WI38 (cell line): ENCODE results near the gene HSPA4.
"Not testable (repeated sequence)": the region's sequence is repeated elsewhere in the genome, so short reads cannot be mapped to it uniquely, and the experiment has no call there.

Experiments
- H3K4me3 ChIP-seq: 2 replicates; pipeline ENCODE4 v1.5.1; 2011; ENCODE audit warnings: low read depth, mild to moderate bottlenecking, control low read depth, low read length
- TF ChIP-seq, protein P1 (sequence below): IDR thresholded peaks from 2 replicates; pipeline ENCODE4 v1.5.1; 2012; ENCODE audit warnings: low read depth, mild to moderate bottlenecking, control low read depth, low read length

The HSPA4 gene

DNA sequence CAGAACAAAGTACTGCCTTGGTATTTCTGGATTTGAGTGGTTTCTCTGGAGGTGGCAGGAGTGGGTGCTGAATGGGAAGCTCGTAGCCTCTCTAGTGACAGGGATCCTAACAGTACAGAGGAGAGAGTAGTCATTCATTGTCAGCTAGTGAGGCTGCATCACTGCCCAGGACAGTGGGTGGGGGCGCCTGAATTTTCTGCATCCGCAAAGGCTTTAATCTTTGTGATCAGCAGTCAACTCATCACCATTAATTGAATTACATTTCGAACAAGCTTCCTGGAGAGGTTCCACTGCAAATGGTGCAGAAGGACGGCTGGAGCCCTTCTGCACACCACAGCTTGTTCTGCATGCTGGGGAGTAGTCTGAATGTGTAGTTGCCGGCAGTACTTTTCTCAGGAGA is 77.5 kb downstream of the HSPA4 start:
- TF ChIP-seq, protein P1, sequence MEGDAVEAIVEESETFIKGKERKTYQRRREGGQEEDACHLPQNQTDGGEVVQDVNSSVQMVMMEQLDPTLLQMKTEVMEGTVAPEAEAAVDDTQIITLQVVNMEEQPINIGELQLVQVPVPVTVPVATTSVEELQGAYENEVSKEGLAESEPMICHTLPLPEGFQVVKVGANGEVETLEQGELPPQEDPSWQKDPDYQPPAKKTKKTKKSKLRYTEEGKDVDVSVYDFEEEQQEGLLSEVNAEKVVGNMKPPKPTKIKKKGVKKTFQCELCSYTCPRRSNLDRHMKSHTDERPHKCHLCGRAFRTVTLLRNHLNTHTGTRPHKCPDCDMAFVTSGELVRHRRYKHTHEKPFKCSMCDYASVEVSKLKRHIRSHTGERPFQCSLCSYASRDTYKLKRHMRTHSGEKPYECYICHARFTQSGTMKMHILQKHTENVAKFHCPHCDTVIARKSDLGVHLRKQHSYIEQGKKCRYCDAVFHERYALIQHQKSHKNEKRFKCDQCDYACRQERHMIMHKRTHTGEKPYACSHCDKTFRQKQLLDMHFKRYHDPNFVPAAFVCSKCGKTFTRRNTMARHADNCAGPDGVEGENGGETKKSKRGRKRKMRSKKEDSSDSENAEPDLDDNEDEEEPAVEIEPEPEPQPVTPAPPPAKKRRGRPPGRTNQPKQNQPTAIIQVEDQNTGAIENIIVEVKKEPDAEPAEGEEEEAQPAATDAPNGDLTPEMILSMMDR, result no peak
- H3K4me3 ChIP-seq, result no peak overlapping the region

DNA sequence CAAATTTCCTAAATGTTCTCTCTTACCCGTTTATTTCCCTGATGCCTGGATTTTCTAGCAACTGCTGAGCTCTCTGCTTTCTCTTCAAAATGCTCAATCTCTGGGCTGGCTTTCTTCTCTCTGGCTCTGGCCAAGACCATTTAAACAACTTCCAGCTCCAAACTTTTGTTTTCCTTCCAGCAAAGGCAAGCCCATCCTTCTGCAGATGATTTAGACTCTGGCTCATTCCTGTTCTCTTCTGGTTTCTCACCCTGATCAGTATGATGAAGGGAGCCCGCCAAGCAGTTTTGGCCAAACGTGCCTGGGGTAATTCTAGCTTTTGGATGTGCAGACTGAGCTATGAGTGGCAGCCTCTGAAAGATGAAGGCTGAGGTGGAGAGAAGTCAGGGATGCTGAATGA is 78.1 kb downstream of the HSPA4 start:
- TF ChIP-seq, protein P1, result no peak
- H3K4me3 ChIP-seq, result no peak overlapping the region

DNA sequence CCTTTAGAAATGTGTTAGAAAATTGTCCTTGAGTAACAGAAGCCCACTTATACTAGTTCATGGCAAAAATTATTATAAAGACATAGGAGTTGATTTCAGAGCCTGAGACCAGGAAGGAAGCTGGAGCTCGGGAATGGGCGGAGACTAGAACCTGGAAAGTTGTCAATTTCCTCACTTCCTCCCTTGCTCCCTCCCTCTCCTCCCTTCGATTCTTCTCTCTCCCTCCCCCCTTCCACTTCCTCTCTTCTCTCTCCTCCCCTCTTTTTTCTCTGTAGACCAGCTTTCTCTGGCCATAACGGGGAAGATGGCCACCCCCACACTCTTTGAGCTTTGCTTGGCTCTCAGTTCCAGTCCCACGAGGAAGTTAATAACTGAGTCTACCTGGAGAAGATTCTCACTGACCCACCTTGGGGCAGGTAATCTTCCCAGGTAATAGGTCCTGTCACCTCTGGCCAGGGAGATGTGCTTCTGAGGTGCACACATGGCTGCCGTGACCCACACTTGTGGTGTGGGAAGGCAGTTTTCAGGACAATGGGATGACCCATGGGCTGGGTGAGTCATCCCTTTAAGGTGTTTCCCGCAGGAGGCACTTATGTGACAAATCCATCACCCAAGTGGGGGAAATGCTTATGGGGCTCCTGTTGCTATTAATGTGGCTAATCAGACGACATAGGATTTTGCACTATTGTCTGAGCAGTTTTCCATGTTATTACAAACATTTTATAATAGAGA is 78.7 kb downstream of the HSPA4 start:
- no peak overlapping the region for H3K4me3 ChIP-seq
- TF ChIP-seq, protein P1, result no peak

DNA sequence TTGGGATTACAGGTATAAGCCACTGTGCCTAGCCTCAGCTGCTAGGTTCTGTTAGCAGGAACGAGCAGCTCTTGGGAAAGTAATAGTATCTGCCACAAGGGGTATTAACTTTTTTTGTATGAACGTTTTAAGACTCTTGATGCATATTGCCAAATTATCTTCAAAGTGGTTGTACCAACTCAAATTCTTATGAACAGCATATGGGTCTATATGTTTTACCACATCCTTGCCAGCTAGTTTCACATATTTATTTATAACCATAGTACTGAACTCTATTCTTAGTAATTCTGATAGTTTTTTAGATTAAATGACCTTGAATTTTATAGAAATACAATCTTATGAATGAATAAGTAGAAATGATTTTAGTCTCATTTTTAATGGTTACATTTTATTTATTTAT is 80.9 kb downstream of the HSPA4 start:
- TF ChIP-seq, protein P1, result no peak
- H3K4me3 ChIP-seq, result no peak overlapping the region

DNA sequence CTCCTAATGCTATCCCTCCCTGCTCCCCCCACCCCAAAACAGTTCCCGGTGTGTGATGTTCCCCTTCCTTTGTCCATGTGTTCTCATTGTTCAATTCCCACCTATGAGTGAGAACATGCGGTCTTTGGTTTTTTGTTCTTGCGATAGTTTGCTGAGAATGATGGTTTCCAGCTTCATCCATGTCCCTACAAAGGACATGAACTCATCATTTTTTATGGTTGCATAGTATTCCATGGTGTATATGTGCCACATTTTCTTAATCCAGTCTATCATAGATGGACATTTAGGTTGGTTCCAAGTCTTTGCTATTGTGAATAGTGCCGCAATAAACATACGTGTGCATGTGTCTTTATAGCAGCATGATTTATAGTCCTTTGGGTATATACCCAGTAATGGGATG is 81.4 kb downstream of the HSPA4 start:
- H3K4me3 ChIP-seq, result not testable (repeated sequence)

DNA sequence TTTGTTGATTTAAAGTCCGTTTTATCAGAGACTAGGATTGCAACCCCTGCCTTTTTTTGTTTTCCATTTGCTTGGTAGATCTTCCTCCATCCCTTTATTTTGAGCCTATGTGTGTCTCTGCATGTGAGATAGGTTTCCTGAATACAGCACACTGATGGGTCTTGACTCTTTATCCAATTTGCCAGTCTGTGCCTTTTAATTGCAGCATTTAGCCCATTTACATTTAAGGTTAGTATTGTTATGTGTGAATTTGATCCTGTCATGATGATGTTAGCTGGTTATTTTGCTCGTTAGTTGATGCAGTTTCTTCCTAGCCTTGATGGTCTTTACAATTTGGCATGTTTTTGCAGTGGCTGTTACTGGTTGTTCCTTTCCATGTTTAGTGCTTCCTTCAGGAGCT is 85.1 kb downstream of the HSPA4 start:
- H3K4me3 ChIP-seq, result not testable (repeated sequence)

DNA sequence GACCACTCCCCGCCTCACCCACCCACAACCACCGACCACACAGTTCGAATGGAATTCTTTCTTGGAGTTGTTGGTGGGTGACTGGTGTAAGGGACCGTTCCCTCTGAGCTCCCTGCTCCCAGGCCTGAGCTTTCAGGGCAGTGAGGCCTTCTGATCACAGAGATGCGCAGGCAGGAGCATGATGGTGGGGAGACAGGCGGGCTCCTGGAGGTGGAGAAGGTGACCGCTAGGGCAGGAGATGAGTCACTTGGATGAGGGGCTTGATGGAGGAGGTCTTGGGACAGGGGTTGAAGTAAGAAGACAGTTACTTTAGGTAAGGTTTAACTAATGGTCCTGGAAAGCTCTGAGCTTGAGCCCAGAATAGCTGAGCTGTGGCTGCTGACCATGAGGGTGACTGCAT is 88.5 kb downstream of the HSPA4 start:
- TF ChIP-seq, protein P1, result no peak

DNA sequence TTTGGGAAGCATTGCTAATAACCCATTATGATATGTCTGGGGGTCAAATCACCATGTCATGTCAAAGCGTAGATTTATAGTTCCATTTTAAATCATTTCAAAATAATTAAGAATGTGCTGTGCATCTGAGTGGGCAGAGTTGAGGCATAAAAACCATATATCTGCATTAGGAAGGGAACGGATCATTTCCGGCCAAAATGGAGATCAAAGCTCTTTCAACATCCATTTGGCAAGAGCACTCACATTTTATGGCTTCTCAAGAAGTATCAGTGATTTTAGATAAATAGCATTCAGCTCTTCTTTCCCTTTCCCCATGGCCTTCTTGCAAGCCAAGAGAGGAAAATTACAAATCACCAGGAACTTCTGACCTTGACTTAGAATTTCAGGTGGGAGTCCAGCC is 89.9 kb downstream of the HSPA4 start:
- no peak overlapping the region for H3K4me3 ChIP-seq
- TF ChIP-seq, protein P1, result no peak

More for the DNA sequence above, 88.5 kb downstream of the HSPA4 start:
- H3K4me3 ChIP-seq, result no peak overlapping the region
